ENCODE results near the gene SPAG7.

The SPAG7 gene, protein sequence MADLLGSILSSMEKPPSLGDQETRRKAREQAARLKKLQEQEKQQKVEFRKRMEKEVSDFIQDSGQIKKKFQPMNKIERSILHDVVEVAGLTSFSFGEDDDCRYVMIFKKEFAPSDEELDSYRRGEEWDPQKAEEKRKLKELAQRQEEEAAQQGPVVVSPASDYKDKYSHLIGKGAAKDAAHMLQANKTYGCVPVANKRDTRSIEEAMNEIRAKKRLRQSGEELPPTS

DNA sequence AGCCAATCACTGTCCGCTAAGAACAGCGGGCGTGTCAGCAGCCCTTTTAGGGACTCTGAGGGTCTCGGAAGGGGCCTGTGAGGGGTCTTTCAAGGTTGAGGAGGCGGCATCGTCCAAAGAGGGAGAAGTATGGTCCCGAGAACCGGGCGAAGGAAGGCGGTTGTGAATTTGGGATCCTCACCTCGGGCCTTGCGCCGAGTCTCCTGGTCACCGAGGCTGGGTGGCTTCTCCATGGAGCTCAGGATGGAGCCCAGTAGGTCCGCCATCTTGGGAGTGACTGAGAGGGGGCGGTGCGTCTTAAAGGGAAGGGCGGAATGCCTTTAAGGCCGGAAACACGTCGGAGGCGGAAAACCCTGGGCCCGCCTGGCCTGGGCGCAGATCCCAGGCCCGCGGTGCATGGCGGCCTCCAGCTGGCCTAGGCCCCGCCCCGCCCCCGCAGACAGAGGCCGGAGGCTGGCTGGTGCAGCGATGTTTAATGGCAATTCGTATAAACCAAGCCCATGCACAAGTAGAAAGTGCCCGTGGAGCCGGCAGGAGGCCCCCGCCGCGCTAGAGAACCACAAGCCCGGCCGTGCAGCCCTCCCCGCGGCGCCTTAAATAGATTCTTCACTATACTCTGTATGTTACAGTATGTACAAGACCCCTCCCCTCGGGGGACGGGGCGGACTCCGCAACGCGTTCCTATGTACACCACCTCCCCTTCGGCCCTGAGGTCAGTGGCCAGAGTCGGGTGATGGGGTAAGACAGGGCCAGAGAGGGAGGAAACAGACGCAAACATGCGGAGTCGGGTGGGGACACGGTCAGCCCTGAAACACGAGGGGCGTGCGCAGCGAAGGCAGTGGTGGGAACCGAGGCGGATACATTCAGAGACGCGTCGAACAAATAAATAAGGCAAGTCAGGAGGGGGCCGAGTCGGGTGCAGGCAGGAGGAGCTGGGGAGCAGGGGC, at the start of gene SPAG7:
Gene SPAG7 (minus strand): TSS at position 279 of the 947 bp plus-strand sequence. CDS start 13 bp downstream, at position 266.
- peak; percentile 86 to 93 for DNase-seq (ENCODE audit: low read depth in 1 of 2, low spot score in 1 of 2)

DNA sequence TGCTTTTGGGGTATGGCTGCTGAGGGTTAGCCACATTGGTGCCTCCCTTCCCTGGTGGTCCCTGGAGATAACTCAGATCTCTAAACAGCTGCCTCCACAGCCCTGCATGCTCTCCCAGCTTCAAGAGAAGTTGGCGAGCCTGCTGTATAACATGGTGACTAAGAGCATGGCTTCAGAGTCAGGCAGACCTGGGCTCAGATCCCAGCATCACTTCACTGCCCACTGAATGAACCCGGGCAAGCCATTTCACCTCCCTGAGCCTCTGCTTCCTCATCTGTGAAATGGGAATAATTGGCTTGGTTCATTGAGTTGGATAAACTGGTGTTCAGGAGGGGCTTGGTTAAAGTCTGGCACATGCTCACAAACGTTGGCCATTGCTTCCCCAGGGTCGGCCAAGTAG, 46.7 kb upstream of the SPAG7 start:
- no peak for DNase-seq (ENCODE audit: low read depth in 1 of 2, low spot score in 1 of 2)

DNA sequence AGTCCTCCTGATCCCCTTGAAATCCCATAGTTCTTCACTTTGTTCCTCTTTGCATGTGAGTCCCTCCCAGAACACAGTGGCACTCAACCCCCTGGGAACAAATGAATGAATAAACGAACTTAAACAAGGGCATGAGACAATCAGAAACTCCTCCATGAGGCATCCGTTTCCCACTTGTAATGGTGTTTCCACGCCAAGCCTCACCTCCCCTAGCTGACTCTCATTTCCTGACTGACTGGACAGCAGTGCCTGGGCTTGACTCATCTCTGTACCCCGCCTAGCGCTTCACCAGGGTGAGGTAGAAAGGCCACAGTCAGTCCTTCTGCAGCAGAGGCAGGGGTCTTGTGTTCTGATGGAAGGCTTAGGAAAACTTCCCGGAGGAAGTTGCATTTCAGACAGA, 44.3 kb upstream of the SPAG7 start:
- no peak for DNase-seq (ENCODE audit: low read depth in 1 of 2, low spot score in 1 of 2)

GRCh38 chr17:5003214-5003867, 35.7 kb upstream of the SPAG7 start:
- no peak for DNase-seq (ENCODE audit: low read depth in 1 of 2, low spot score in 1 of 2)

GRCh38 chr17:5002121-5002788, 34.6 kb upstream of the SPAG7 start:
- DNase-seq (ENCODE audit: low read depth in 1 of 2, low spot score in 1 of 2), result no peak

GRCh38 chr17:5000237-5000639, 32.6 kb upstream of the SPAG7 start:
- no peak for DNase-seq (ENCODE audit: low read depth in 1 of 2, low spot score in 1 of 2)

DNA sequence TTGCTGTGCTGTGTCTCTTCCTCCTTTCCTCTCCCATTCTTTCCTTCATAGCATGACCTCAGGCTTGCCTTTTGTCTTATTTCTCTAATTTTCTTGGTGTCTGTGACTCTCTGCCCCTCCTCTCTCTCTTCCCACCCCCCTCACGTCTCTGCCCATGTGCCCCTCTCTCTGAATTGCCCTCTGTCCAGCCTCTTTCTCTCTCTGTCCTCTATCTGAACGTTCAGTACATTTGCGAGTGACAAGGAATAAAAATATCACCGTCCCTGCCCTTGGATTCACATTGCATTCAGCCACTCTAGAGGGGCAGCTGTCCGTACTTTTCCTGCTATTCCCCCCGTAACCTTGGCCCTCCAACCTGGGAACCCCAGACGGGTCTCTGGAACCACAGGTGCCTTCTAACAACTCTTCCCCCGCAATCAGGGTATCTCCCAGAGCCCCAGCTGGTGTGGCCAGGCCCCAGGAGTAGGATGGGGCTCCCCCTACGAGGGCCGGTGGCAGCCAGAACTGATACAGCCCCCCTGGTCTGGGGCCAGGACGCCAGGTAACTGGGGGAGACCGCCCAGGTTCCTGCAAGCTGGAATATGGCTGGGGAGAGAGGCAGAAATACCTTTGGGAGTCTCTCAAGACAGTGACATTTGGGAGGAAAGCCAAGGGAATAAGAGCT, 31.9 kb upstream of the SPAG7 start:
- no peak for DNase-seq (ENCODE audit: low read depth in 1 of 2, low spot score in 1 of 2)

DNA sequence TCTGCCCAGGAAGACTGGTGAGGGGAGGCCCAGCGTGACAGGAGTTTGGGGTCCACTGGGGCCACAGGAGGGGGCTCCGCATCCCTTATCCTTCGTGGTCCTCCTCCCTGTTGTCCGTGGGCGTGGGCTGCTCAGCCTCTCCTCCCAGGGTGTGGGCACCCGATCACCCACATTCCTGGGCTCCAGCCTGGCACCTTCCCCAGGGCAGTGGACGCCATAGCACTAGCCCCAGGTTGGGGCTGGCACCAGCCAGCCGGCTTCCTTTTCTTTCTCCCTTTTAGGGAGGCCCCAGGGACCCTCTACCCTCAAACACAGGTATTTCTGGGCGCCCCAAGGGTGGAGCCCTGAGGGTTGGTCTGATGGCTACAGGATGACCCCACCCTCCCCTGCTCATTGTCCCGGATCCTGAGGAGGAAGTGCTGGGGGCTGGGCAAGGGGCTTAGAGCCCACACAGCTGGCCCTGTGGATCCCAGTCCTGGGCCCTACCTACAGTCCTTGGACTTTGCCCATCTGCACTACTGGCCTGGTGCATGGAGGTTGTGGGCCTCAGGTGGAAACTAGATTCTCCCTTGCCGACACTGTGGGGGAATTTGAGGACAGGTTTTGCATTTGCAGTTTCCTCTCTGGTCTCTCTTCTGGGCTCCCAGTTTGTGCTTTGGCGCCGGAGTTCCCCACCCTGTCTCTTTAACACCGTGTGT, 31.3 kb upstream of the SPAG7 start:
- no peak for DNase-seq (ENCODE audit: low read depth in 1 of 2, low spot score in 1 of 2)

DNA sequence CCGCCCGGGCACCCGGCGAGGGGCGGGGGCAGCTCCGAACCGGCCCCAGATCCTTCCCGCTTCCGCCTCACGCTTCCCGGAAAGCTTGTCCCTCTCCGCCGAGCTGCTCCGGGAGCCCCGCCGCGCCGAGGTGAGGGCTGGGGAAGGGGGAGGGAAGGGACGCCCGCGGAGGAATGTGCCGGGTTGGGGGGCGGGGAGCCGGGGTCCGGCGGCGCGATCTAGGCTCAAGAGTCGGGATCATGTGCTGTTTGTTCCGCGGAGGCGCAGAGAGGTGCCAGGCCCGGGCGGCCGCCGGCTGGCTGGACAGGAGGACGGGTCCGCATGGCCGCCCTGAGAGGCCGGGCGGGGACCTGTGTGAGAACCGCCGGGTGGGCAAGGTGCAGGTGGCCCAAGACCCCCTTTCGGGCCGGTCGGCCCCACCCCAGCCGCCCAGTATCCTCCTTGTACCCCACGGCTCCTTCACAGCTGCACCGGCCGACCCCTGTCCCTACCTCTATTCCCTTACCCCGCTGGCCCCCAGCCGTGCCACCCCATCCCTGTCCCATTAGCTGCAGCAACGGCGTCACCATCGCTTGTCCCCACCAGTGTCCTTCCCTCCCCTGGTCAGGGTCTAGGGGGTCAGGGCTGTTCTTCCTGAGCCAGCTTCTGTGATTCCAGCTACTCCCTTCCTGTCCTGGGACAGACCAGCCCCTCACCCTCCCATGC, 30.6 kb upstream of the SPAG7 start:
- no peak for DNase-seq (ENCODE audit: low read depth in 1 of 2, low spot score in 1 of 2)

DNA sequence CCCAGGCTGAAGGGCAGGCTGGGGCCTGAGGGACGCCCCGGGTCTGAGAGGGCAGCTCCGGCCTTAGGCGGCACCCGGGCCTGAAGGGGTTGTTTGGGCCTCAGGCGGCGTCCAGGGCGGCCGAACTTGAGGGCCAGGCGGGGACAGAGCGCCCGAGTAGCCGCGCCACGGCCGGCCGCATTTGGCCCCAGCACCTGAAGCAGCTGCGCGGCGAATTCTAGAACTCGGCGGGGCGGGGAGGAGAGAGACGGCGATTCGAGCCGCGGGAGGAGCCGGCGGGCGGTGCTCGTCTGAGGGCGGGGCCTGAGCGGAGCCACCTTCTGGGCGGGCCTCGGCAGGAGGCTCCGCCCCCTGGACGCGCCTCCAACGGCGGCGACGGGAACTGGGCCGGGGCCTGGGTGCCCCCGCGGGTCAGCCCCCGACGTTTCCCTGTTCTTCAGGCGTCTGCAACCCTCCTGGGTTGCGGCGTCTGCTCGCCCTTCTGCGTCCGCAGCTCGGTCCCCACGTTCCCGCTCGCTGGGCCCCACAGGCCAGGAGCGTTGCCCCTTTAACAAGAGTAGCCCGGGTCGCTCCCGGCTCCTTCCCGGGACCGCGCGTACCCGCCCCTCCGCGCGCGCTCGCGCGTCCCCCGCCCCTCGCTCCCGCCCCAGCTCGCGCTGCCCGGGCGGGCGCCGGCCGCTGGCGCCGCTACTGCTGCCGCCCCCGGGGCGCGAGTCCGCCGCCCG, 29.8 kb upstream of the SPAG7 start, which contains the start of the genes INCA1 and KIF1C:
Gene INCA1 (minus strand): TSS at position 221 of the 725 bp plus-strand sequence. CDS start 3,085 bp downstream, outside the sequence.
Gene KIF1C (plus strand): TSS at position 649 of the 725 bp plus-strand sequence. CDS start 2,297 bp downstream, outside the sequence.
- peak; percentile 84 for DNase-seq (ENCODE audit: low read depth in 1 of 2, low spot score in 1 of 2)

GRCh38 chr17:4994081-4994595, 26.5 kb upstream of the SPAG7 start:
- DNase-seq (ENCODE audit: low read depth in 1 of 2, low spot score in 1 of 2), result no peak

- DNase-seq (ENCODE audit: low read depth in 1 of 2, low spot score in 1 of 2), result no peak
Observed at GRCh38 chr17:4987767-4988567, 20.4 kb upstream of the SPAG7 start.

GRCh38 chr17:4986951-4987766, 19.5 kb upstream of the SPAG7 start, which contains the start of gene CAMTA2:
Gene CAMTA2 (minus strand): TSS chr17:4987675. CDS start chr17:4986222, 1,453 bp downstream.
- DNase-seq (ENCODE audit: low read depth in 1 of 2, low spot score in 1 of 2), result peak; percentile 71 to 84

GRCh38 chr17:4986403-4986802, 18.8 kb upstream of the SPAG7 start:
- no peak for DNase-seq (ENCODE audit: low read depth in 1 of 2, low spot score in 1 of 2)

DNA sequence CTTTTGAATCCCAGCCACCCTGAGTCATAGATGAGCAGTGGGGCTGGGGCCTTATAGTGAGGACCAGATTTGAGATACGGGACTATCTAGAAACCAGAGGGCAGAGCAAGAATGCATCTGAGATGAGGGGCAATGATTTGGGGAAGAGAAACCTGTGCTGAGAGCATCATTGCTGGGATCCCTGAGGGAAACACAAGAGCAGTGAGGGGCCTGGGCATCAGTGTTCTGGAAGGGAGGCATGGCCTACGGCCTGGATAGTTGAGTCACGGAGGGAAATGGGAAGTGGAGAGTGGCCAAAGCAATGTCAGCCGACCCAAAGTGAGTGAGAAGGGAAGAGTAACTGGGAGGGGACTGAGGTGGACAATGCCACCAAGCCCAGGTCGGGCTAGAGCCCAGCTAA, 14.7 kb upstream of the SPAG7 start:
- DNase-seq (ENCODE audit: low read depth in 1 of 2, low spot score in 1 of 2), result no peak

DNA sequence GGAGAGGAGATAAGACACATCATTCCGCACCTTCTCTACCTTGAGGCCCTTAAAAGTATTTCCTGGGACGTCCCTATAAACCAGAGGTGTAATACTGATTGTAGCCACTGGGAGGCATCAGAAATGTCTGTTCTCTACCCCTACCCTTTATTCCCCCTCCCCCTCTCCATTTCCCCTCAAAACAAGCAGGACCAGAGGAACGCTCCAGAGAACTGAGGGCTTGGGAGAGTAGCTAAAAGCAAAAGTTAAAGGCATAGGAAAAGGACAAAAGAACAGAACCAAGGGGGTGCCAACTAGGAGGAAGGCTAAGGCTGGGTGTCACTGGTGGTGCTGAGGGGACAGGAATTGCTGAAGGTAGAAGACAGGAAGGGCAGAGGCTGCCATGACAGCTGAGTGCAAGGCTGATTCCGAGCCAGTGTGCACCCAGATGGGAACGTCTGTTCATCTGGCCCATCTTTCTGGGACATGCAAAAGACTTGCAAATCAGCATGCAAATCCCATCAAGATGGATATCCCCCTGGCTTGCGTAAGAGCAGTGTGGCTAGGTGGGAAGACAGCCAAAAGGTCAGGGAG, 13.1 kb upstream of the SPAG7 start:
- DNase-seq (ENCODE audit: low read depth in 1 of 2, low spot score in 1 of 2), result no peak

Measured in stimulated activated CD4-positive, alpha-beta T cell treated with anti-CD3 and anti-CD28 coated beads, Interleukin-15, amount 100 ng/mL, for 1 hour (primary cell).